Endothelial cell of umbilical vein (primary cell): Measurements from ENCODE around the gene GABPB1. TPM values are rescaled to one million over a fixed set of nuclear protein-coding genes. Genes with fewer than 3 reads are reported as not detected.

Experiments used
- BruUV-seq: library from RNA; stranded (reverse); fragments of 400-500 nt; replicated peaks from 2 replicates; lab custom pipeline; 2021; lab: Mats Ljungman, UMichigan
- CTCF ChIA-PET: fragments of 300-600, 350-600 bp; sonication (Branson Sonifier 250); formaldehyde crosslinking; loops from one replicate; lab custom pipeline; 2021; ENCODE audit warnings: antibody characterized with exemption, inconsistent platforms; lab: Charles Lee
- POLR2A ChIA-PET: fragments of 300-600, 350-600 bp; sonication (Branson Sonifier 250); formaldehyde crosslinking; loops from one replicate; lab custom pipeline; 2021; ENCODE audit warnings: antibody characterized with exemption, inconsistent platforms; lab: Charles Lee
- DNase-seq: peaks from one replicate; pipeline ENCODE4 v3.0.0-alpha.2; 2011; ENCODE audit warnings: low read depth, low spot score
- FAIRE-seq: peaks from 2 replicates; lab custom pipeline; 2011; peaks lifted over from hg19 to GRCh38; lab: Jason Lieb, UNC
- H2AFZ ChIP-seq: 2 replicates; pipeline ENCODE4 v1.6.0; 2012; ENCODE audit warnings: low read depth, low read length, control low read depth, inconsistent platforms
- H3K27ac ChIP-seq: 2 replicates; pipeline ENCODE4 v1.5.1; 2011; ENCODE audit warnings: low read depth, mild to moderate bottlenecking, control low read depth, low read length, moderate library complexity; ENCODE audit not compliant: insufficient read depth
- H3K27me3 ChIP-seq, 2 experiments: 2 replicates each; pipeline versions ENCODE4 v1.6.0 to v1.6.1; 2011; ENCODE audit warnings: low read length in 2 of 2, mixed read lengths in 1 of 2; ENCODE audit not compliant: control insufficient read depth in 2 of 2, insufficient read depth in 2 of 2
- H3K36me3 ChIP-seq, 2 experiments: 2 replicates in 1 of 2; 3 replicates in 1 of 2; pipeline ENCODE4 v1.5.1; 2011; ENCODE audit warnings: low read length in 2 of 2, mild to moderate bottlenecking in 1 of 2, moderate library complexity in 1 of 2; ENCODE audit not compliant: control insufficient read depth in 2 of 2, insufficient read depth in 2 of 2; ENCODE audit errors: extremely low read depth in 1 of 2
- H3K4me1 ChIP-seq: 3 replicates; pipeline ENCODE4 v1.5.1; 2011; ENCODE audit warnings: mild to moderate bottlenecking, low read length; ENCODE audit not compliant: control insufficient read depth, insufficient read depth; ENCODE audit errors: extremely low read depth
- H3K4me2 ChIP-seq: 2 replicates; pipeline ENCODE4 v1.6.1; 2011; ENCODE audit warnings: low read length, control low read depth, mixed read lengths; ENCODE audit not compliant: insufficient read depth
- H3K4me3 ChIP-seq, 3 experiments: fragments of 200-600 bp in 1 of 3; sonication (generic), shearing (Covaris generic) in 1 of 3; replicated peaks in 1 of 3; 2 replicates each; pipeline ENCODE4 v1.5.1; 2011 to 2016; ENCODE audit warnings: control low read depth in 3 of 3, low read length in 3 of 3, mild to moderate bottlenecking in 2 of 3, inconsistent platforms in 1 of 3, low read depth in 1 of 3, moderate library complexity in 1 of 3; ENCODE audit not compliant: insufficient read depth in 1 of 3
- H3K79me2 ChIP-seq: 2 replicates; pipeline ENCODE4 v1.6.0; 2012; ENCODE audit warnings: low read length, inconsistent platforms; ENCODE audit not compliant: control insufficient read depth, insufficient read depth
- H3K9ac ChIP-seq: replicated peaks from 2 replicates; pipeline ENCODE3; 2011; ENCODE audit warnings: low read length, control low read depth; ENCODE audit not compliant: insufficient read depth; ENCODE audit errors: extremely low read depth
- H3K9me1 ChIP-seq: replicated peaks from 3 replicates; pipeline ENCODE4 v1.6.0; 2011; ENCODE audit warnings: mild to moderate bottlenecking, low read length; ENCODE audit not compliant: control insufficient read depth, insufficient read depth; ENCODE audit errors: extremely low read depth
- H3K9me3 ChIP-seq: replicated peaks from 2 replicates; pipeline ENCODE4 v1.5.1; 2012; ENCODE audit warnings: low read length, inconsistent platforms; ENCODE audit not compliant: control insufficient read depth, insufficient read depth
- H4K20me1 ChIP-seq: replicated peaks from 2 replicates; pipeline ENCODE3; 2011; ENCODE audit warnings: mild to moderate bottlenecking, low read length; ENCODE audit not compliant: control insufficient read depth, insufficient read depth; ENCODE audit errors: extremely low read depth
- EZH2 ChIP-seq: IDR thresholded peaks from 2 replicates; pipeline ENCODE4 v1.6.1; 2012; ENCODE audit warnings: borderline replicate concordance, low read depth, mild to moderate bottlenecking, moderate library complexity, low read length, inconsistent platforms; ENCODE audit not compliant: severe bottlenecking
- FOS ChIP-seq: IDR thresholded peaks from 2 replicates; pipeline ENCODE4 v1.6.1; 2011; ENCODE audit warnings: mild to moderate bottlenecking, low read length, moderate library complexity, borderline replicate concordance; ENCODE audit not compliant: insufficient read depth
- GATA2 ChIP-seq: IDR thresholded peaks from 2 replicates; pipeline ENCODE4 v1.7.0; 2011; ENCODE audit warnings: low read depth, mild to moderate bottlenecking, moderate library complexity, mixed read lengths, low read length; ENCODE audit not compliant: insufficient read length, insufficient read depth
- JUN ChIP-seq: IDR thresholded peaks from 2 replicates; pipeline ENCODE4 v1.6.1; 2011; ENCODE audit warnings: borderline replicate concordance, low read depth; ENCODE audit not compliant: insufficient read length, insufficient read depth
- MYC ChIP-seq: IDR thresholded peaks from one replicate; pipeline ENCODE4 v1.6.1; 2011; ENCODE audit warnings: mild to moderate bottlenecking, low read depth, low read length
- POLR2A ChIP-seq: IDR thresholded peaks from 2 replicates; pipeline ENCODE4 v1.6.1; 2012; ENCODE audit warnings: low read depth, mild to moderate bottlenecking, control low read depth, low read length
- POLR2AphosphoS5 ChIP-seq: IDR thresholded peaks from 2 replicates; pipeline ENCODE4 v1.6.1; 2012; ENCODE audit warnings: low read depth, mild to moderate bottlenecking, control low read depth, low read length, moderate library complexity; ENCODE audit not compliant: insufficient read depth
- dilution Hi-C: fragments of 300-500 bp; cut with MboI; formaldehyde crosslinking; loops from one replicate; pipeline ENCODE4 v1.15.0; 2019; ENCODE audit warnings: low sequenced_read_pairs; ENCODE audit not compliant: extremely low pct_ligation_motif_present
- intact Hi-C: fragments of 100-400 bp; cut with micrococcal nuclease; formaldehyde crosslinking; loops from one replicate; pipeline ENCODE4 v1.10.0; 2022
- polyA plus RNA-seq, 4 experiments: library from polyadenylated mRNA; depleted of rRNA in 3 of 4; stranded (reverse) in 3 of 4; unstranded in 1 of 4; fragments of >200 nt; gene quantifications; 2 replicates each; pipeline versions ENCODE4 v1.2.1 to v1.2.3, GENCODE V29; 2011 to 2012; ENCODE audit warnings: missing spikeins in 1 of 4
- total RNA-seq: library from RNA; stranded (reverse); gene quantifications from 2 replicates; pipeline ENCODE4 v1.2.3, GENCODE V29; 2021
- TF ChIP-seq, protein P1 (sequence below): IDR thresholded peaks from 2 replicates; pipeline ENCODE4 v1.6.1; 2011; ENCODE audit not compliant: insufficient read depth, insufficient read length
- TF ChIP-seq, protein P2 (sequence below), 2 donors: IDR thresholded peaks; 1 replicate in 1 of 2; 2 replicates in 1 of 2; pipeline ENCODE4 v1.5.1; 2011; ENCODE audit warnings: low read length in 2 of 2, mild to moderate bottlenecking in 2 of 2, moderate library complexity in 2 of 2, control low read depth in 1 of 2, inconsistent platforms in 1 of 2, low read depth in 1 of 2; ENCODE audit not compliant: insufficient read depth in 1 of 2; ENCODE audit errors: extremely low read depth in 1 of 2

The GABPB1 gene
- total and polyA plus RNA-seq, 2 donors (not counting 3 experiments of a cell fraction or from before 2014, with no cell fraction given): 42.3 to 59.7 TPM

DNA sequence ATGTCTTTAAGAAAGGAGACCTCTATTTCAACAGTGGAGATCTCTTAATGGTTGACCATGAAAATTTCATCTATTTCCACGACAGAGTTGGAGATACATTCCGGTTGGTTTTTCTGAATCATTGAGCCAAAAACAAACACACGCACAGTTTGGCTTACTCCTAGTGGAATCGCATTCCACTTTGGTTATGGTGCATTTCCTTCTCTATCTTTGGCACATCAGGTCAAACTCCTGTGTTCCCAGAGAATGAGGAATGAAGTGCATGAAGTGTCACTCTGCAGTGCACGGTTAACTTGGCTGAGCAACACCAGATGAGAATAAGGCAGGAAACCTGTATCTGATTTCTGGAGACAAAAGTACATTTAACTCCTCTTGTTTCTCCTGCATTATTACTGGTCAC lies 127.9 kb downstream of the GABPB1 start:
- Histone ChIP-seq H3K4me3 (no peak overlapping the region), H3K27me3 (peaks cover under 1 to 2% of the 10 kb centered on the region in 2 experiments), H3K9me3 (no peaks in the 10 kb centered on the region), H2AFZ (no peak overlapping the region), H3K27ac (no peak overlapping the region), H3K79me2 (no peaks in the 10 kb centered on the region), H3K9me1 (no peaks in the 10 kb centered on the region), H3K36me3 (no peaks in the 10 kb centered on the region), H3K4me1 (no peaks in the 10 kb centered on the region), H4K20me1 (no peaks in the 10 kb centered on the region), H3K4me2 (no peak overlapping the region), H3K9ac (no peak overlapping the region)
- TF ChIP-seq POLR2AphosphoS5: no peak
- TF ChIP-seq JUN: no peak
- TF ChIP-seq POLR2A: no peak
- no peak for TF ChIP-seq MYC
- no peak for TF ChIP-seq FOS
- no peak for TF ChIP-seq GATA2
- no peak for TF ChIP-seq EZH2
- TF ChIP-seq, protein P1, sequence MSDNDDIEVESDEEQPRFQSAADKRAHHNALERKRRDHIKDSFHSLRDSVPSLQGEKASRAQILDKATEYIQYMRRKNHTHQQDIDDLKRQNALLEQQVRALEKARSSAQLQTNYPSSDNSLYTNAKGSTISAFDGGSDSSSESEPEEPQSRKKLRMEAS: no peak
- TF ChIP-seq, protein P2, sequence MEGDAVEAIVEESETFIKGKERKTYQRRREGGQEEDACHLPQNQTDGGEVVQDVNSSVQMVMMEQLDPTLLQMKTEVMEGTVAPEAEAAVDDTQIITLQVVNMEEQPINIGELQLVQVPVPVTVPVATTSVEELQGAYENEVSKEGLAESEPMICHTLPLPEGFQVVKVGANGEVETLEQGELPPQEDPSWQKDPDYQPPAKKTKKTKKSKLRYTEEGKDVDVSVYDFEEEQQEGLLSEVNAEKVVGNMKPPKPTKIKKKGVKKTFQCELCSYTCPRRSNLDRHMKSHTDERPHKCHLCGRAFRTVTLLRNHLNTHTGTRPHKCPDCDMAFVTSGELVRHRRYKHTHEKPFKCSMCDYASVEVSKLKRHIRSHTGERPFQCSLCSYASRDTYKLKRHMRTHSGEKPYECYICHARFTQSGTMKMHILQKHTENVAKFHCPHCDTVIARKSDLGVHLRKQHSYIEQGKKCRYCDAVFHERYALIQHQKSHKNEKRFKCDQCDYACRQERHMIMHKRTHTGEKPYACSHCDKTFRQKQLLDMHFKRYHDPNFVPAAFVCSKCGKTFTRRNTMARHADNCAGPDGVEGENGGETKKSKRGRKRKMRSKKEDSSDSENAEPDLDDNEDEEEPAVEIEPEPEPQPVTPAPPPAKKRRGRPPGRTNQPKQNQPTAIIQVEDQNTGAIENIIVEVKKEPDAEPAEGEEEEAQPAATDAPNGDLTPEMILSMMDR (IDR thresholded peaks at IDR 0.05; ENCODE audit: extremely low read depth in 1 of 2, insufficient read depth in 1 of 2, low read depth in 1 of 2, low read length in 2 of 2): no peak
- ChIA-PET POLR2A (no interaction called here), CTCF (no interaction called here)
- dilution Hi-C loops: no loop called here
- no peak for DNase-seq
- no TSS peak for BruUV-seq
- FAIRE-seq: no peak
- intact Hi-C loops: no loop called here
